Right atrium auricular region (tissue), 2 donors: ENCODE measurements around the gene ARHGEF18. TPM values are rescaled to one million over a fixed set of nuclear protein-coding genes. Genes with fewer than 3 reads are reported as not detected.
"Not testable (repeated sequence)": the region's sequence is repeated elsewhere in the genome, so short reads cannot be mapped to it uniquely, and the experiment has no call there.

Experiments
- DNase-seq: peaks from one replicate; pipeline ENCODE4 v3.0.0-alpha.2; 2019; ENCODE audit warnings: low spot score
- H3K27ac ChIP-seq, 2 donors: fragments of 200-600 bp; sonication (generic); 1 replicate in 1 of 2; 2 replicates in 1 of 2; pipeline ENCODE4 v1.5.1; 2016 to 2019
- H3K27me3 ChIP-seq, 2 donors: fragments of 200-600 bp; sonication (generic); one replicate each; pipeline versions ENCODE4 v1.5.1 to v1.6.0; 2017 to 2019
- H3K36me3 ChIP-seq: fragments of 200-600 bp; sonication (generic); one replicate; pipeline ENCODE4 v1.5.1; 2016
- H3K4me1 ChIP-seq, 2 donors: fragments of 200-600 bp; sonication (generic); one replicate each; pipeline versions ENCODE4 v1.5.1 to v1.6.0; 2017 to 2019
- H3K4me3 ChIP-seq, 2 donors: fragments of 200-600 bp; sonication (generic); 1 replicate in 1 of 2; 2 replicates in 1 of 2; pipeline ENCODE4 v1.5.1; 2017 to 2019; ENCODE audit warnings: mild to moderate bottlenecking in 1 of 2, moderate library complexity in 1 of 2
- H3K9me3 ChIP-seq, 2 donors: fragments of 200-600 bp; sonication (generic); one replicate each; pipeline ENCODE4 v1.5.1; 2019
- CTCF ChIP-seq, 2 donors: fragments of 200-600 bp; sonication (generic); IDR thresholded peaks; one replicate each; pipeline ENCODE4 v1.5.1; 2019; ENCODE audit warnings: antibody characterized with exemption in 2 of 2
- total RNA-seq, 2 donors: library from RNA; depleted of rRNA; stranded (reverse); fragments of >200 nt; gene quantifications; one replicate each; pipeline ENCODE4 v1.1.0, GENCODE V29; 2016

ARHGEF18 gene
- total RNA-seq, 2 donors from 2014 or later, result 8.3 to 14.0 TPM

- no peaks in the 10 kb centered on the region for H3K4me1 ChIP-seq
- H3K4me3 ChIP-seq, result no peak overlapping the region
- DNase-seq, result no peak
- no peak overlapping the region for H3K27ac ChIP-seq
- TF ChIP-seq CTCF (IDR thresholded peaks at IDR 0.05), result no peak
- H3K36me3 ChIP-seq, result no peaks in the 10 kb centered on the region
- H3K9me3 ChIP-seq, result no peaks in the 10 kb centered on the region
- no peaks in the 10 kb centered on the region for H3K27me3 ChIP-seq
Measured at GRCh38 chr19:7360393-7360984, 11.8 kb downstream of the ARHGEF18 start.

GRCh38 chr19:7363225-7363624, 14.5 kb downstream of the ARHGEF18 start:
- Histone ChIP-seq H3K9me3 (no peaks in the 10 kb centered on the region), H3K36me3 (no peaks in the 10 kb centered on the region), H3K27me3 (no peaks in the 10 kb centered on the region), H3K27ac (no peak overlapping the region), H3K4me1 (no peaks in the 10 kb centered on the region), H3K4me3 (no peak overlapping the region)
- no peak for DNase-seq
- TF ChIP-seq CTCF (IDR thresholded peaks at IDR 0.05), result no peak

GRCh38 chr19:7366701-7367420, 18.1 kb downstream of the ARHGEF18 start:
- H3K27me3 ChIP-seq, result no peaks in the 10 kb centered on the region
- H3K4me3 ChIP-seq, result no peak overlapping the region
- no peaks in the 10 kb centered on the region for H3K9me3 ChIP-seq
- no peaks in the 10 kb centered on the region for H3K4me1 ChIP-seq
- TF ChIP-seq CTCF (IDR thresholded peaks at IDR 0.05), result peak in 1 of 2 donors; percentile 28
- no peaks in the 10 kb centered on the region for H3K36me3 ChIP-seq
- no peak for DNase-seq
- no peak overlapping the region for H3K27ac ChIP-seq

GRCh38 chr19:7368456-7368855, 19.7 kb downstream of the ARHGEF18 start:
- H3K36me3 ChIP-seq, result no peaks in the 10 kb centered on the region
- TF ChIP-seq CTCF (IDR thresholded peaks at IDR 0.05), result no peak
- no peaks in the 10 kb centered on the region for H3K27me3 ChIP-seq
- no peaks in the 10 kb centered on the region for H3K4me1 ChIP-seq
- no peak for DNase-seq
- H3K4me3 ChIP-seq, result no peak overlapping the region
- H3K27ac ChIP-seq, result no peak overlapping the region
- H3K9me3 ChIP-seq, result no peaks in the 10 kb centered on the region

- not testable (repeated sequence) for H3K27me3 ChIP-seq, H3K27ac ChIP-seq, H3K4me1 ChIP-seq, H3K9me3 ChIP-seq, H3K36me3 ChIP-seq, DNase-seq, H3K4me3 ChIP-seq
Measured at GRCh38 chr19:7368866-7369265, 20.1 kb downstream of the ARHGEF18 start.

- no peak overlapping the region for H3K4me3 ChIP-seq
- no peak for TF ChIP-seq CTCF (IDR thresholded peaks at IDR 0.05)
- no peaks in the 10 kb centered on the region for H3K36me3 ChIP-seq
Measured at GRCh38 chr19:7370546-7370945, 21.8 kb downstream of the ARHGEF18 start.

More at GRCh38 chr19:7370546-7370945, 21.8 kb downstream of the ARHGEF18 start:
- H3K4me1 ChIP-seq, result no peaks in the 10 kb centered on the region
- H3K27me3 ChIP-seq, result no peaks in the 10 kb centered on the region
- DNase-seq, result no peak
- no peak overlapping the region for H3K27ac ChIP-seq
- no peaks in the 10 kb centered on the region for H3K9me3 ChIP-seq
